Smooth muscle cell (in vitro differentiated cells): Measurements from ENCODE around the gene CRYL1. TPM values are rescaled to one million over a fixed set of nuclear protein-coding genes. Genes with fewer than 3 reads are reported as not detected.

Experiments used
- DNase-seq: peaks from one replicate; lab custom pipeline; 2025; ENCODE audit not compliant: unreplicated experiment; lab: John Stamatoyannopoulos, UW
- H2AFZ ChIP-seq: fragments of 200-600 bp; sonication (generic); 2 replicates; pipeline ENCODE4 v1.6.0; 2016; ENCODE audit warnings: antibody characterized with exemption, low read depth, mild to moderate bottlenecking
- H3F3A ChIP-seq: fragments of 200-600 bp; sonication (generic); 2 replicates; pipeline ENCODE4 v1.6.0; 2017; ENCODE audit warnings: antibody characterized with exemption, low read depth
- H3K27ac ChIP-seq: fragments of 200-600 bp; sonication (generic); 2 replicates; pipeline ENCODE4 v1.5.1; 2016; ENCODE audit warnings: low read depth, mild to moderate bottlenecking
- H3K27me3 ChIP-seq: fragments of 200-600 bp; sonication (generic); 2 replicates; pipeline ENCODE4 v1.6.1; 2016; ENCODE audit warnings: low read depth, mild to moderate bottlenecking
- H3K36me3 ChIP-seq: fragments of 200-600 bp; sonication (generic); 2 replicates; pipeline ENCODE4 v1.5.1; 2016; ENCODE audit warnings: low read depth
- H3K4me1 ChIP-seq: fragments of 200-600 bp; sonication (generic); 2 replicates; pipeline ENCODE4 v1.5.1; 2016; ENCODE audit warnings: low read depth
- H3K4me2 ChIP-seq: fragments of 200-600 bp; sonication (generic); 2 replicates; pipeline ENCODE4 v1.6.0; 2016; ENCODE audit warnings: mild to moderate bottlenecking
- H3K4me3 ChIP-seq: fragments of 200-600 bp; sonication (generic); 2 replicates; pipeline ENCODE4 v1.5.1; 2016; ENCODE audit warnings: mild to moderate bottlenecking
- H3K79me2 ChIP-seq: fragments of 200-600 bp; sonication (generic); 2 replicates; pipeline ENCODE4 v1.6.0; 2016; ENCODE audit warnings: low read depth, mild to moderate bottlenecking
- H3K9ac ChIP-seq: fragments of 200-600 bp; sonication (generic); 2 replicates; pipeline ENCODE4 v1.6.0; 2016; ENCODE audit warnings: low read depth
- H3K9me3 ChIP-seq: fragments of 200-600 bp; sonication (generic); replicated peaks from 2 replicates; pipeline ENCODE4 v1.5.1; 2016; ENCODE audit warnings: low read depth
- H4K20me1 ChIP-seq: fragments of 200-600 bp; sonication (generic); 2 replicates; pipeline ENCODE4 v1.6.0; 2016; ENCODE audit warnings: low read depth
- WGBS: methylation state at CpG from one replicate; pipeline ENCODE4 v1.1.7; 2016; ENCODE audit warnings: low lambda C conversion rate; 5-methylcytosine and 5-hydroxymethylcytosine counted together
- polyA plus RNA-seq: library from polyadenylated mRNA; unstranded; fragments of >200 nt; fragmentation: Nextera tagmentation; extraction: Ambion mirVana; gene quantifications from 2 replicates; pipeline ENCODE4 v1.2.1, GENCODE V29; 2016
- total RNA-seq: library from RNA; depleted of rRNA; stranded (reverse); fragments of >200 nt; gene quantifications from 2 replicates; pipeline ENCODE4 v1.2.3, GENCODE V29; 2014
- TF ChIP-seq, protein P1 (sequence below): fragments of 200-600 bp; sonication (generic); IDR thresholded peaks from 2 replicates; pipeline ENCODE4 v1.5.1; 2017; ENCODE audit warnings: borderline replicate concordance, mild to moderate bottlenecking, antibody characterized with exemption; ENCODE audit not compliant: insufficient read depth, poor library complexity, severe bottlenecking

CRYL1 gene
- total and polyA plus RNA-seq, 2 experiments from 2014 or later, result 6.5 to 12.4 TPM

DNA sequence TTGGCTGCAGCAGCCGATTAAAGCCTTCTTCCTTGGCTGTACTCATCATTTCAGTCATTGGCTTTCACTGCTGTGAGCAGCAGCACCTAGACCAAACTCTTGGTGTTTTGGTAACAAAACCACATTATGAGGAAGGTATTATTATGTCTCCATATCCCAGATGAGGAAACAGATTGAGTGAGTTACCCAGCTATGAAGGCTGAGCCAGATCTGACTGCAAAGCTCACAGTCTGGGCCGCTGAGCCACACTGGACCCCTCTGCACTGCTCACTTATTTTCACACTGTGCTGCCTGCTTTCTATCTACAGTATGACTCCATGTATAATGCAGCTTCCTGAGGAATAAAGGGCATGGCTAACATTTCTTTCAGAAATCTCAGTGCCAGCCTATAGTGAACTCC lies 24.5 kb downstream of the CRYL1 start:
- TF ChIP-seq, protein P1, sequence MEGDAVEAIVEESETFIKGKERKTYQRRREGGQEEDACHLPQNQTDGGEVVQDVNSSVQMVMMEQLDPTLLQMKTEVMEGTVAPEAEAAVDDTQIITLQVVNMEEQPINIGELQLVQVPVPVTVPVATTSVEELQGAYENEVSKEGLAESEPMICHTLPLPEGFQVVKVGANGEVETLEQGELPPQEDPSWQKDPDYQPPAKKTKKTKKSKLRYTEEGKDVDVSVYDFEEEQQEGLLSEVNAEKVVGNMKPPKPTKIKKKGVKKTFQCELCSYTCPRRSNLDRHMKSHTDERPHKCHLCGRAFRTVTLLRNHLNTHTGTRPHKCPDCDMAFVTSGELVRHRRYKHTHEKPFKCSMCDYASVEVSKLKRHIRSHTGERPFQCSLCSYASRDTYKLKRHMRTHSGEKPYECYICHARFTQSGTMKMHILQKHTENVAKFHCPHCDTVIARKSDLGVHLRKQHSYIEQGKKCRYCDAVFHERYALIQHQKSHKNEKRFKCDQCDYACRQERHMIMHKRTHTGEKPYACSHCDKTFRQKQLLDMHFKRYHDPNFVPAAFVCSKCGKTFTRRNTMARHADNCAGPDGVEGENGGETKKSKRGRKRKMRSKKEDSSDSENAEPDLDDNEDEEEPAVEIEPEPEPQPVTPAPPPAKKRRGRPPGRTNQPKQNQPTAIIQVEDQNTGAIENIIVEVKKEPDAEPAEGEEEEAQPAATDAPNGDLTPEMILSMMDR, result no peak
- Histone ChIP-seq H3K4me2 (no peak overlapping the region), H3K36me3 (no peaks in the 10 kb centered on the region), H3K4me3 (no peak overlapping the region), H3K27ac (no peak overlapping the region), H4K20me1 (no peaks in the 10 kb centered on the region), H3K9me3 (no peaks in the 10 kb centered on the region), H2AFZ (no peak overlapping the region), H3K9ac (no peak overlapping the region), H3F3A (no peaks in the 10 kb centered on the region), H3K79me2 (no peaks in the 10 kb centered on the region), H3K4me1 (no peaks in the 10 kb centered on the region), H3K27me3 (no peaks in the 10 kb centered on the region)
- DNase-seq, result no peak
- WGBS, result 98% methylated on average over 2 of the region's 2 CpGs

DNA sequence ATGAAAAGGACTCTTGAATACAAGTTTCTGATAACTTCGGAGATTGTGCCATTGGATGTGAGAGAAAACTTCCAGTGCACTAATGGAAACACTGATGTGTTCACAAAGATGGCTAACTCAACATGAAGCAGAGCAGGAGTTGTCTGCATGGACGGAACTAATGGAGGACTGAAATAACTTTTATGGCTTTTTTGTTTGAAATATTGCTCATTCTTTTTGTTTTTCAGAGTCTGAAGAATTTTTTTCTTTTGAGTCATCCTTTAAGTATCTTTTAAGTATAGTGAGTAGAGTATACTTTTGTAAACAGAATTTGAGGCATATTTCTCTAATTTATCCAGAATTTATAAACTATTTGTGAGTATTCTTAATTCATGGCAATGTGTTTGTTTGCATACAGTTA lies 25.7 kb downstream of the CRYL1 start:
- Histone ChIP-seq H3K79me2 (no peaks in the 10 kb centered on the region), H3K4me2 (no peak overlapping the region), H4K20me1 (no peaks in the 10 kb centered on the region), H3K36me3 (no peaks in the 10 kb centered on the region), H3K4me1 (no peaks in the 10 kb centered on the region), H3K27ac (no peak overlapping the region), H3K4me3 (no peak overlapping the region), H2AFZ (no peak overlapping the region), H3K9ac (no peak overlapping the region), H3K27me3 (no peaks in the 10 kb centered on the region), H3F3A (no peaks in the 10 kb centered on the region), H3K9me3 (no peaks in the 10 kb centered on the region)
- no peak for DNase-seq
- TF ChIP-seq, protein P1, result no peak
- 81% methylated on average over 2 of the region's 2 CpGs for WGBS

DNA sequence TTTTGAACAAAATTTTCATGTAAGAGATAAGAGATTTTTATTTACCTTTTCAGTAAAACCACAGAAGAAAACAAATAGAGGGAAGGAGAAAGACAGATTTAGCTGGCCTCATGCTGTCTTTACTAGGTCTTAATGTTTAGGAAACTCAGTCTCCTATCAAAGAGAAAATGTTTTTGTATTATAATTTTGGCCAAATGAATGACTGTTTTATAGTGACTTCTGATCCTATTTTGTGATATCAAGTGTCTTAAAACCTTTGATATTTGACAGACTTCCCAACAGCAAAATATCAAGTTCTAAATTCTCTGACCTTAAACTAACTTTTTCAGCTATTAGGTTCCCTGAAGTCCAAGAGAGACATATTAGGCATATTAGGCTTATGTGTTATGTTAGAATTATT lies 27.0 kb downstream of the CRYL1 start:
- Histone ChIP-seq H2AFZ (no peak overlapping the region), H3K9ac (no peak overlapping the region), H3F3A (no peaks in the 10 kb centered on the region), H3K4me1 (no peaks in the 10 kb centered on the region), H3K27me3 (no peaks in the 10 kb centered on the region), H3K36me3 (no peaks in the 10 kb centered on the region), H3K4me2 (no peak overlapping the region), H3K27ac (no peak overlapping the region), H3K9me3 (no peaks in the 10 kb centered on the region), H4K20me1 (no peaks in the 10 kb centered on the region), H3K79me2 (no peaks in the 10 kb centered on the region), H3K4me3 (no peak overlapping the region)
- TF ChIP-seq, protein P1, result no peak
- no peak for DNase-seq

DNA sequence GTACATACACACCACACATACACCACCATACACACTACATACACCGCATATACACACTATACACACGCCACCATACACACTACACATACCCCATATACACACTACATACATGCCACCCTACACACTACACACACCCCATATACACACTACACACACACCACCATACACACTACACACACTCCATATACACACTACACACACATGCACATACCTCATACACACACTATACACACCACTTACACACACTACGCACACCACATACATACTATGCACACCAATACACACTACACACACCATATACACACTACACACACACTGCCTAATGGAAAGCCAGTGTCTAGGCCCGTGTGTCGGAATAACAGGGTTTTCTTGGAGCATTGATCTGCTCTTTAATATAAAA lies 27.5 kb downstream of the CRYL1 start:
- no peak overlapping the region for H3K4me3 ChIP-seq
- H3K9me3 ChIP-seq, result no peaks in the 10 kb centered on the region
- 59% methylated on average over 5 of the region's 5 CpGs for whole genome bisulfite sequencing
- no peak overlapping the region for H3K4me2 ChIP-seq
- no peaks in the 10 kb centered on the region for H3F3A ChIP-seq
- no peaks in the 10 kb centered on the region for H3K27me3 ChIP-seq
- TF ChIP-seq, protein P1, result no peak
- H3K27ac ChIP-seq, result no peak overlapping the region
- H3K4me1 ChIP-seq, result no peaks in the 10 kb centered on the region
- H3K36me3 ChIP-seq, result no peaks in the 10 kb centered on the region
- H4K20me1 ChIP-seq, result no peaks in the 10 kb centered on the region
- no peak overlapping the region for H2AFZ ChIP-seq
- H3K9ac ChIP-seq, result no peak overlapping the region
- no peak for DNase-seq
- no peaks in the 10 kb centered on the region for H3K79me2 ChIP-seq
